ENCODE results near the gene HSD3B2.

The HSD3B2 gene

DNA sequence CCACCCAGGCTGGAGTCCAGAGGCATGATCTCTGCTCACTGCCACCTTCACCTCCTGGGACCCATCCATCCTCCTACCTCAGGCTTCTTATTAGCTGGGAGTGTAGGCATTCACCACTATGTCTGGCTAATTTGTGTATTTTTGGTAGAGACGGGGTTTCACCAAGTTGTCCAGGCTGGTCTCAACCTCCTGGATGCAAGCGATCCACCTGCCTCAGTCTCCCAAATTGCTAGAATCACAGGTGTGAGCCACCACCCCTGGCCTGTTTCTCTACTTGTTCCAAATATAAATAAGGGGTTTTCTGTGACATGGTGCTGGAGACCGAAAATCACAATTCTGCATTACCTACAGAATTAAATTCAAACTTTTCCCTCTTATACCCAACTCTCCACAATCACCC is 55.4 kb downstream of the HSD3B2 start:
- no peak for DNase-seq
- no peaks in the 10 kb centered on the region for H3K9me3 ChIP-seq (ENCODE audit: control insufficient read depth, low read length)

DNA sequence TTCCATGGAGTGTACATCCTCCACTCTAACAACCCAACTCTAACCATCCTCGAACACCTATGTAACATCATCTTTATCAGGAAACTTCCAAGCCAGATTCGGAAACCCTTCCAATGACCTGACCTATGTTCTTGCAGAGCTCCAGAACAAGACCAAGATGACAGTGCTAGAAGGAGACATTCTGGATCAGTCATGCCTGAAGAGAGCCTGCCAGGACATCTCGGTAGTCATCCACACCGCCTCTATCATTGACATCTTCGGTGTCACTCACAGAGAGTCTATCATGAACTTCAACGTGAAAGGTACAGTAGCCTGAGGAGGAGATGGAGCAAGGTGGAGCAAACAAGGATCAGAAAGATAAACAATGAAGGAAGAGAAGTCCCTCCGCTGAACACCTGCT is 56.0 kb downstream of the HSD3B2 start:
- 85% methylated on average over 7 of the region's 7 CpGs for WGBS
- Histone ChIP-seq H3K27ac (ENCODE audit: low read length, poor library complexity, severe bottlenecking) (no peak overlapping the region), H2AK5ac (ENCODE audit: low read length, severe bottlenecking) (no peak overlapping the region), H4K8ac (ENCODE audit: low read length) (no peak overlapping the region), H3K27me3 (ENCODE audit: control insufficient read depth in 1 of 2, insufficient read depth in 1 of 2, low read length in 2 of 2) (peaks cover 42 to 70% of the 10 kb centered on the region in 2 experiments), H3K18ac (ENCODE audit: low read depth in 1 of 2, low read length in 2 of 2) (no peak overlapping the region), H2BK12ac (ENCODE audit: low read length in 2 of 2) (no peak overlapping the region), H3K9me3 (ENCODE audit: control insufficient read depth, low read length) (no peaks in the 10 kb centered on the region), H3K9ac (ENCODE audit: low read length) (no peak overlapping the region), H3K4ac (ENCODE audit: low read depth in 1 of 2, low read length in 2 of 2) (no peak overlapping the region), H2BK120ac (ENCODE audit: low read depth, low read length) (no peak overlapping the region), H3K4me2 (ENCODE audit: low read length, poor library complexity, severe bottlenecking) (no peak overlapping the region), H3K36me3 (ENCODE audit: control insufficient read depth in 1 of 2, insufficient read depth in 2 of 2, low read depth in 1 of 2, low read length in 2 of 2) (no peaks in the 10 kb centered on the region), H3K79me1 (replicated peaks; ENCODE audit: low read length, poor library complexity, severe bottlenecking) (no peaks in the 10 kb centered on the region), H2AFZ (ENCODE audit: low read depth, low read length) (no peak overlapping the region), H3K4me1 (ENCODE audit: control insufficient read depth, insufficient read depth, low read depth, low read length) (no peaks in the 10 kb centered on the region), H4K91ac (ENCODE audit: low read length) (no peak overlapping the region), H3K23ac (ENCODE audit: low read length in 2 of 2) (no peak overlapping the region), H2BK15ac (ENCODE audit: low read depth, poor library complexity, severe bottlenecking) (no peak overlapping the region), H2BK5ac (ENCODE audit: low read depth, low read length, poor library complexity, severe bottlenecking) (no peak overlapping the region), H3K4me3 (ENCODE audit: insufficient read depth in 1 of 2, low read depth in 1 of 2, low read length in 2 of 2) (no peak overlapping the region), H3K14ac (ENCODE audit: low read length in 2 of 2) (no peak overlapping the region)
- DNase-seq, result no peak

More for the DNA sequence above, 55.4 kb downstream of the HSD3B2 start:
- no peak overlapping the region for H3K18ac ChIP-seq (ENCODE audit: low read depth in 1 of 2, low read length in 2 of 2)
- no peak overlapping the region for H3K14ac ChIP-seq (ENCODE audit: low read length in 2 of 2)
- no peaks in the 10 kb centered on the region for H3K4me1 ChIP-seq (ENCODE audit: control insufficient read depth, insufficient read depth, low read depth, low read length)
- no peak overlapping the region for H3K4me3 ChIP-seq (ENCODE audit: insufficient read depth in 1 of 2, low read depth in 1 of 2, low read length in 2 of 2)
- no peaks in the 10 kb centered on the region for H3K79me1 ChIP-seq (replicated peaks; ENCODE audit: low read length, poor library complexity, severe bottlenecking)
- no peak overlapping the region for H2BK120ac ChIP-seq (ENCODE audit: low read depth, low read length)
- peaks cover 42 to 70% of the 10 kb centered on the region in 2 experiments for H3K27me3 ChIP-seq (ENCODE audit: control insufficient read depth in 1 of 2, insufficient read depth in 1 of 2, low read length in 2 of 2)
- no peak overlapping the region for H3K4me2 ChIP-seq (ENCODE audit: low read length, poor library complexity, severe bottlenecking)
- no peak overlapping the region for H2AK5ac ChIP-seq (ENCODE audit: low read length, severe bottlenecking)
- H4K91ac ChIP-seq (ENCODE audit: low read length), result no peak overlapping the region
- H3K27ac ChIP-seq (ENCODE audit: low read length, poor library complexity, severe bottlenecking), result no peak overlapping the region
- H2AFZ ChIP-seq (ENCODE audit: low read depth, low read length), result no peak overlapping the region
- H4K8ac ChIP-seq (ENCODE audit: low read length), result no peak overlapping the region
- H3K9ac ChIP-seq (ENCODE audit: low read length), result no peak overlapping the region
- H2BK5ac ChIP-seq (ENCODE audit: low read depth, low read length, poor library complexity, severe bottlenecking), result no peak overlapping the region
- no peaks in the 10 kb centered on the region for H3K36me3 ChIP-seq (ENCODE audit: control insufficient read depth in 1 of 2, insufficient read depth in 2 of 2, low read depth in 1 of 2, low read length in 2 of 2)
- no peak overlapping the region for H3K23ac ChIP-seq (ENCODE audit: low read length in 2 of 2)
- no peak overlapping the region for H2BK15ac ChIP-seq (ENCODE audit: low read depth, poor library complexity, severe bottlenecking)
- no peak overlapping the region for H2BK12ac ChIP-seq (ENCODE audit: low read length in 2 of 2)
- WGBS, result 90% methylated on average over 3 of the region's 3 CpGs
- no peak overlapping the region for H3K4ac ChIP-seq (ENCODE audit: low read depth in 1 of 2, low read length in 2 of 2)

GRCh38 chr1:119471566-119471965 is 56.6 kb downstream of the HSD3B2 start:
- Histone ChIP-seq H3K14ac (ENCODE audit: low read length in 2 of 2) (no peak overlapping the region), H2BK15ac (ENCODE audit: low read depth, poor library complexity, severe bottlenecking) (no peak overlapping the region), H3K4me1 (ENCODE audit: control insufficient read depth, insufficient read depth, low read depth, low read length) (no peaks in the 10 kb centered on the region), H3K9me3 (ENCODE audit: control insufficient read depth, low read length) (no peaks in the 10 kb centered on the region), H3K36me3 (ENCODE audit: control insufficient read depth in 1 of 2, insufficient read depth in 2 of 2, low read depth in 1 of 2, low read length in 2 of 2) (no peaks in the 10 kb centered on the region), H2AFZ (ENCODE audit: low read depth, low read length) (no peak overlapping the region), H3K18ac (ENCODE audit: low read depth in 1 of 2, low read length in 2 of 2) (no peak overlapping the region), H3K4me2 (ENCODE audit: low read length, poor library complexity, severe bottlenecking) (no peak overlapping the region), H2AK5ac (ENCODE audit: low read length, severe bottlenecking) (no peak overlapping the region), H3K27ac (ENCODE audit: low read length, poor library complexity, severe bottlenecking) (no peak overlapping the region), H2BK120ac (ENCODE audit: low read depth, low read length) (no peak overlapping the region), H3K4me3 (ENCODE audit: insufficient read depth in 1 of 2, low read depth in 1 of 2, low read length in 2 of 2) (no peak overlapping the region), H3K23ac (ENCODE audit: low read length in 2 of 2) (no peak overlapping the region), H4K91ac (ENCODE audit: low read length) (no peak overlapping the region), H3K9ac (ENCODE audit: low read length) (no peak overlapping the region), H4K8ac (ENCODE audit: low read length) (no peak overlapping the region), H2BK12ac (ENCODE audit: low read length in 2 of 2) (no peak overlapping the region), H2BK5ac (ENCODE audit: low read depth, low read length, poor library complexity, severe bottlenecking) (no peak overlapping the region), H3K27me3 (ENCODE audit: control insufficient read depth in 1 of 2, insufficient read depth in 1 of 2, low read length in 2 of 2) (peaks cover 42 to 71% of the 10 kb centered on the region in 2 experiments), H3K4ac (ENCODE audit: low read depth in 1 of 2, low read length in 2 of 2) (no peak overlapping the region), H3K79me1 (replicated peaks; ENCODE audit: low read length, poor library complexity, severe bottlenecking) (no peaks in the 10 kb centered on the region)
- DNase-seq, result no peak
- WGBS, result 74% methylated on average over 5 of the region's 5 CpGs

GRCh38 chr1:119472080-119472818 is 57.3 kb downstream of the HSD3B2 start:
- Histone ChIP-seq H2BK15ac (ENCODE audit: low read depth, poor library complexity, severe bottlenecking) (no peak overlapping the region), H4K91ac (ENCODE audit: low read length) (no peak overlapping the region), H3K23ac (ENCODE audit: low read length in 2 of 2) (no peak overlapping the region), H3K9me3 (ENCODE audit: control insufficient read depth, low read length) (no peaks in the 10 kb centered on the region), H3K27ac (ENCODE audit: low read length, poor library complexity, severe bottlenecking) (no peak overlapping the region), H2BK5ac (ENCODE audit: low read depth, low read length, poor library complexity, severe bottlenecking) (no peak overlapping the region), H3K9ac (ENCODE audit: low read length) (no peak overlapping the region), H3K18ac (ENCODE audit: low read depth in 1 of 2, low read length in 2 of 2) (no peak overlapping the region), H3K79me1 (replicated peaks; ENCODE audit: low read length, poor library complexity, severe bottlenecking) (no peaks in the 10 kb centered on the region), H3K4me2 (ENCODE audit: low read length, poor library complexity, severe bottlenecking) (no peak overlapping the region), H3K14ac (ENCODE audit: low read length in 2 of 2) (no peak overlapping the region), H4K8ac (ENCODE audit: low read length) (no peak overlapping the region), H2BK12ac (ENCODE audit: low read length in 2 of 2) (no peak overlapping the region), H2AFZ (ENCODE audit: low read depth, low read length) (no peak overlapping the region), H3K36me3 (ENCODE audit: control insufficient read depth in 1 of 2, insufficient read depth in 2 of 2, low read depth in 1 of 2, low read length in 2 of 2) (no peaks in the 10 kb centered on the region), H3K4me1 (ENCODE audit: control insufficient read depth, insufficient read depth, low read depth, low read length) (no peaks in the 10 kb centered on the region), H3K4ac (ENCODE audit: low read depth in 1 of 2, low read length in 2 of 2) (no peak overlapping the region), H3K27me3 (ENCODE audit: control insufficient read depth in 1 of 2, insufficient read depth in 1 of 2, low read length in 2 of 2) (peaks cover 37 to 66% of the 10 kb centered on the region in 2 experiments), H2BK120ac (ENCODE audit: low read depth, low read length) (no peak overlapping the region), H3K4me3 (ENCODE audit: insufficient read depth in 1 of 2, low read depth in 1 of 2, low read length in 2 of 2) (no peak overlapping the region), H2AK5ac (ENCODE audit: low read length, severe bottlenecking) (no peak overlapping the region)
- no peak for DNase-seq
- WGBS, result 77% methylated on average over 4 of the region's 5 CpGs

Measured in mesenchymal stem cell (in vitro differentiated cells and primary cell).